ENCODE data around the gene RAMP2.

- TF ChIP-seq CTCF (IDR thresholded peaks at IDR 0.05) (no peak), MAX (IDR thresholded peaks at IDR 0.05) (no peak), E2F6 (IDR thresholded peaks at IDR 0.05; ENCODE audit: borderline replicate concordance, low read depth) (no peak), NR3C1 (IDR thresholded peaks at IDR 0.05) (no peak), POLR2A (IDR thresholded peaks at IDR 0.05; ENCODE audit: low read length) (no peak), PBX3 (IDR thresholded peaks at IDR 0.05) (no peak), BCL3 (IDR thresholded peaks at IDR 0.05) (no peak), SMC3 (IDR thresholded peaks at IDR 0.05) (no peak), BHLHE40 (IDR thresholded peaks at IDR 0.05; ENCODE audit: low read depth, low read length) (no peak), CEBPB (IDR thresholded peaks at IDR 0.05) (no peak), NPAS2 (CRISPR knock-in tag; IDR thresholded peaks at IDR 0.05; ENCODE audit: borderline replicate concordance) (no peak)
Observed at GRCh38 chr17:42767512-42767911, 6.5 kb downstream of the RAMP2 start.

Data from A549 (cell line).